ENCODE results near the gene C19orf33.

DNA sequence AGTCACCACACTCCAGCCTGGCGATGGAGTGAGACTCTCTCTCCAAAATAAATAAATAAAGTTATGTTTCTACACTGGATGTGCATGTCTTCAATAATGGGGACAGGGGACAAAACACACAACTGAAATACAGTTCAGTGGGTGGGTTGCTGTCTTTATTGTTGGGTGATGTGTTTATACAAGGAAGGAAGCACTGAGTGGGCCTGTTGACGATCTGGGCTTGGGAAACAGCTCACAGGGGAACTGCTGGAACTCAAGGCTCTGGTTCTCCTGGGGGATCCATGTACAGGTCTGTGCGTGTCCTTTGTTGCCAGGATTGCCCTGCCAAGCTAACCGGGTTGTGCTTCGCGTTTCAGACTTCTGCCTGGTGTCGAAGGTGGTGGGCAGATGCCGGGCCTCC, 20.8 kb upstream of the C19orf33 start:
- TF ChIP-seq, protein P1, sequence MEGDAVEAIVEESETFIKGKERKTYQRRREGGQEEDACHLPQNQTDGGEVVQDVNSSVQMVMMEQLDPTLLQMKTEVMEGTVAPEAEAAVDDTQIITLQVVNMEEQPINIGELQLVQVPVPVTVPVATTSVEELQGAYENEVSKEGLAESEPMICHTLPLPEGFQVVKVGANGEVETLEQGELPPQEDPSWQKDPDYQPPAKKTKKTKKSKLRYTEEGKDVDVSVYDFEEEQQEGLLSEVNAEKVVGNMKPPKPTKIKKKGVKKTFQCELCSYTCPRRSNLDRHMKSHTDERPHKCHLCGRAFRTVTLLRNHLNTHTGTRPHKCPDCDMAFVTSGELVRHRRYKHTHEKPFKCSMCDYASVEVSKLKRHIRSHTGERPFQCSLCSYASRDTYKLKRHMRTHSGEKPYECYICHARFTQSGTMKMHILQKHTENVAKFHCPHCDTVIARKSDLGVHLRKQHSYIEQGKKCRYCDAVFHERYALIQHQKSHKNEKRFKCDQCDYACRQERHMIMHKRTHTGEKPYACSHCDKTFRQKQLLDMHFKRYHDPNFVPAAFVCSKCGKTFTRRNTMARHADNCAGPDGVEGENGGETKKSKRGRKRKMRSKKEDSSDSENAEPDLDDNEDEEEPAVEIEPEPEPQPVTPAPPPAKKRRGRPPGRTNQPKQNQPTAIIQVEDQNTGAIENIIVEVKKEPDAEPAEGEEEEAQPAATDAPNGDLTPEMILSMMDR (IDR thresholded peaks at IDR 0.05 in 4 of 5, conservative IDR thresholded peaks at IDR 0.05 in 1 of 5): no peak
- no peak for TF ChIP-seq POLR2A (IDR thresholded peaks at IDR 0.05)

Measured in gastrocnemius medialis (tissue), 4 donors.